ENCODE measurements around the gene LCE2C. TPM values are rescaled to one million over a fixed set of nuclear protein-coding genes. Genes with fewer than 3 reads are reported as not detected.
"Not testable (repeated sequence)": the region's sequence is repeated elsewhere in the genome, so short reads cannot be mapped to it uniquely, and the experiment has no call there.

Gene LCE2C
- polyA plus RNA-seq, 4 donors = not detected

DNA sequence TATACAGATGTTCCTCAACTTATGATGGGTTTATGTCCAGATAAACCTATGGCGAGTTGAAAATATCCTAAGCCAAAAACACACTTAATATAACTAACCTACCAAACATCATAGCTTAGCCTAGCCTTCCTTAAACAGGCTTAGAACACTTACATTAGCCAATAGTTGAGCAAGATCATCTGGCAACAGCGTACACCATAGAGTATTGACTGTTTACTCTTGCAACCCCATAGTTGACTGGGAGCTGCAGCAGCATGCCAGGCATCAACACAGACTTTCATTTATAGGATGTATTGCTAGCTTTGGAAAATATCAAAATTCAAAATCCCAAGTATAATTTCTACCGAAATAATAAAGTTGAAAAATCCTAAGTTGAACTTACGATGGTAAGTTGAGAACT, 17.4 kb upstream of the LCE2C start:
- WGBS, 3 donors = 80 to 87% (median 83%) methylated on average over 4 of the region's 4 CpGs
- no peak for DNase-seq
- no peaks in the 10 kb centered on the region for H3K4me1 ChIP-seq (ENCODE audit: control insufficient read depth in 3 of 3, insufficient read depth in 2 of 3, low read depth in 1 of 3, low read length in 2 of 3)
- peaks cover 0 to 4% (median 0%) of the 10 kb centered on the region in 3 donors for H3K27me3 ChIP-seq (ENCODE audit: control insufficient read depth in 3 of 3, insufficient read depth in 3 of 3, low read length in 3 of 3)
- no peaks in the 10 kb centered on the region for H3K36me3 ChIP-seq (ENCODE audit: control insufficient read depth in 3 of 3, insufficient read depth in 2 of 3, low read depth in 1 of 3, low read length in 3 of 3)
- no peak for FAIRE-seq
- H3K9me3 ChIP-seq (ENCODE audit: control insufficient read depth in 2 of 2, insufficient read depth in 1 of 2, low read depth in 1 of 2, low read length in 1 of 2) = no peaks in the 10 kb centered on the region
- no peak overlapping the region for H3K27ac ChIP-seq (ENCODE audit: low read depth in 1 of 3, low read length in 2 of 3)
- no peak overlapping the region for H3K4me3 ChIP-seq (ENCODE audit: low read depth in 1 of 3, low read length in 3 of 3)

DNA sequence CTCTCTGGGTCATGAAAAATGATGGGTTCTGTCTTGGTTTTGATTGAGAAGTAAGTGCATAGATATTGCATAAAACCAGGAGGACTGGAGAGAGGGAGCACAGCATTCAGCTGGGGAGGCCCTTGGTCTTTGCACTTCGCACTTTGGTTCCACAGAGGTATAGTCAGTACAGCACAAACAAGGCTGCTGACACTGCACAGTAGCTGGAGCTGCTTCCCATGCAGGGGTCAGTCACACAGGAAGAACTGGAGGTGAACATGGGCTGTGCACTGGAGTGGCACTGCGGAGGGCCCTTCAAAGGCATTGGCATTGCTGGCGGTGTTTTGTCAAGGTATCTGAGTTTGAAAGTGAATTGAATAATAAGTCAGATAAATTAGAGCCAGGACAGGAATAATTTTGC, 16.4 kb upstream of the LCE2C start:
- peaks cover 0 to 4% (median 0%) of the 10 kb centered on the region in 3 donors for H3K27me3 ChIP-seq (ENCODE audit: control insufficient read depth in 3 of 3, insufficient read depth in 3 of 3, low read length in 3 of 3)
- FAIRE-seq (no peak), DNase-seq (peak in 1 of 2 donors; percentile 50)
- H3K4me3 ChIP-seq (ENCODE audit: low read depth in 1 of 3, low read length in 3 of 3) = no peak overlapping the region
- H3K4me1 ChIP-seq (ENCODE audit: control insufficient read depth in 3 of 3, insufficient read depth in 2 of 3, low read depth in 1 of 3, low read length in 2 of 3) = no peaks in the 10 kb centered on the region
- no peaks in the 10 kb centered on the region for H3K9me3 ChIP-seq (ENCODE audit: control insufficient read depth in 2 of 2, insufficient read depth in 1 of 2, low read depth in 1 of 2, low read length in 1 of 2)
- 77 to 90% (median 86%) methylated on average over 3 of the region's 3 CpGs for WGBS, 3 donors
- H3K27ac ChIP-seq (ENCODE audit: low read depth in 1 of 3, low read length in 2 of 3) = no peak overlapping the region
- H3K36me3 ChIP-seq (ENCODE audit: control insufficient read depth in 3 of 3, insufficient read depth in 2 of 3, low read depth in 1 of 3, low read length in 3 of 3) = no peaks in the 10 kb centered on the region

DNA sequence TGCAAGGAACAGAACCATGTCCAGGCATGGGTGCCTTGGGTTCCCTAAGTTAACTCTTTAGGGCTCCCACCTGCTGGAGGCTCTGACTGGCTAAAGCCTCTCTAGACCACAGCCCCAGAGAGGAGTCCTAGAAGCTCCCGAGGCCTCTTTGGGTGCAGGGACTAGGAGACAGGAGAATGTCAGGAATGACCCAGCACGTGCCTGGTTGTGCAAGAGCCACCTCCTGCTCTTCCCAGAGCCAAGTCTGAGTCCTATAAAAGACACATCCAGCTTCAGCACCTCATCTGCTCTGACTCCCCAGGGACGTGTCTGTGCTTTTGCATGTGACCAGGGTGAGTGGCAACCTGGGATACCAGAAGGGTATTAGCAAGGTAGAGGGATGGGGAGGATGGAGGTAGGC, 12.0 kb upstream of the LCE2C start, which contains the start of gene LCE2D:
LCE2D (plus strand) TSS at position 283 of the 400 bp plus-strand sequence. CDS start 726 bp downstream, outside the sequence.
- Histone ChIP-seq H3K36me3 (ENCODE audit: control insufficient read depth in 3 of 3, insufficient read depth in 2 of 3, low read depth in 1 of 3, low read length in 3 of 3) (no peaks in the 10 kb centered on the region), H3K4me3 (ENCODE audit: low read depth in 1 of 3, low read length in 3 of 3) (no peak within 1 kb of the TSS), H3K9me3 (ENCODE audit: control insufficient read depth in 2 of 2, insufficient read depth in 1 of 2, low read depth in 1 of 2, low read length in 1 of 2) (no peaks in the 10 kb centered on the region), H3K27ac (ENCODE audit: low read depth in 1 of 3, low read length in 2 of 3) (no peak within 1 kb of the TSS), H3K4me1 (ENCODE audit: control insufficient read depth in 3 of 3, insufficient read depth in 2 of 3, low read depth in 1 of 3, low read length in 2 of 3) (no peaks in the 10 kb centered on the region), H3K27me3 (ENCODE audit: control insufficient read depth in 3 of 3, insufficient read depth in 3 of 3, low read length in 3 of 3) (no peaks in the 10 kb centered on the region)
- DNase-seq = no peak
- no peak for FAIRE-seq
- WGBS, 3 donors = 47 to 54% (median 48%) methylated on average over 3 of the region's 3 CpGs

DNA sequence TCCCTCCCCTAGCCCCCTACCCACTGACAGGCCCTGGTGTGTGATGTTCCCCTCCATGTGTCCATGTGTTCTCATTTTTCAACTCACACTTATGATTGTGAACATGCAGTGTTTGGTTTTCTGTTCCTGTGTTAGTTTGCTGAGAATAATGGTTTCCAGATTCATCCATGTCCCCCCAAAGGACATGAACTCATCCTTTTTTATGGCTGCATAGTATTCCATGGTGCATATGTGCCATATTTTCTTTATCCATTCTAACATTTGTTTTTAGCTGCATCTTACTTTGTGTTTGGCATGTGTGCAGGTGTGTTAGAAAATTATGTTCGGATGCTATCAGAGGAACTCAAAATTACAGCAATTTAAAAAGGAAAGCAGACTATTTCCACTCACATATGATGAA, 8.9 kb upstream of the LCE2C start:
- DNase-seq; H3K27ac ChIP-seq (ENCODE audit: low read depth in 1 of 3, low read length in 2 of 3); H3K36me3 ChIP-seq (ENCODE audit: control insufficient read depth in 3 of 3, insufficient read depth in 2 of 3, low read depth in 1 of 3, low read length in 3 of 3); FAIRE-seq; H3K4me3 ChIP-seq (ENCODE audit: low read depth in 1 of 3, low read length in 3 of 3); H3K27me3 ChIP-seq (ENCODE audit: control insufficient read depth in 3 of 3, insufficient read depth in 3 of 3, low read length in 3 of 3); H3K4me1 ChIP-seq (ENCODE audit: control insufficient read depth in 3 of 3, insufficient read depth in 2 of 3, low read depth in 1 of 3, low read length in 2 of 3); H3K9me3 ChIP-seq (ENCODE audit: control insufficient read depth in 2 of 2, insufficient read depth in 1 of 2, low read depth in 1 of 2, low read length in 1 of 2): not testable (repeated sequence)
- WGBS, 3 donors = 88 to 94% (median 94%) methylated on average over 1 of the region's 1 CpG

DNA sequence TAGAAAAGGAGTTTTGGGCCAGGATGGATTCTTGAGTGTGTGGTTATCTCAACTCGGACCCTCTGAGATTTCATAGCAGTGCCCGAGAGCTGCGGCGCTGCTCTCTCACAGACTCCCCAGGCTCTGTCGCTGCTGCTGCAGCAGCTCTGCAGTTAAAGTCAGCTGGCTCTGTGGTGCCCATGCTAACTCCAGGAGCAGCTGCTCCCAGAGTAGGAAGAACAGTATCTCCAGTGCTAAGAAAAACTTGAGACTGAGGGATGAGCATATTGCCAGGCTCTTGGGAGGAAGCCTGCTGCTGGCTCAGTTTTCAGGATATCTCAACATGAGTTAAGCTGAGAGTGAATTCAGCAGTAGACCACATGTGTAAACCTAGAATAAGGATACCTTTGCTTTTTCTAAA, 7.4 kb upstream of the LCE2C start:
- no peak overlapping the region for H3K27ac ChIP-seq (ENCODE audit: low read depth in 1 of 3, low read length in 2 of 3)
- H3K27me3 ChIP-seq (ENCODE audit: control insufficient read depth in 3 of 3, insufficient read depth in 3 of 3, low read length in 3 of 3) = no peaks in the 10 kb centered on the region
- no peak for DNase-seq
- H3K4me3 ChIP-seq (ENCODE audit: low read depth in 1 of 3, low read length in 3 of 3) = no peak overlapping the region
- no peaks in the 10 kb centered on the region for H3K36me3 ChIP-seq (ENCODE audit: control insufficient read depth in 3 of 3, insufficient read depth in 2 of 3, low read depth in 1 of 3, low read length in 3 of 3)
- FAIRE-seq = no peak
- no peaks in the 10 kb centered on the region for H3K9me3 ChIP-seq (ENCODE audit: control insufficient read depth in 2 of 2, insufficient read depth in 1 of 2, low read depth in 1 of 2, low read length in 1 of 2)
- WGBS, 3 donors = 84 to 93% (median 89%) methylated on average over 5 of the region's 5 CpGs
- no peaks in the 10 kb centered on the region for H3K4me1 ChIP-seq (ENCODE audit: control insufficient read depth in 3 of 3, insufficient read depth in 2 of 3, low read depth in 1 of 3, low read length in 2 of 3)

DNA sequence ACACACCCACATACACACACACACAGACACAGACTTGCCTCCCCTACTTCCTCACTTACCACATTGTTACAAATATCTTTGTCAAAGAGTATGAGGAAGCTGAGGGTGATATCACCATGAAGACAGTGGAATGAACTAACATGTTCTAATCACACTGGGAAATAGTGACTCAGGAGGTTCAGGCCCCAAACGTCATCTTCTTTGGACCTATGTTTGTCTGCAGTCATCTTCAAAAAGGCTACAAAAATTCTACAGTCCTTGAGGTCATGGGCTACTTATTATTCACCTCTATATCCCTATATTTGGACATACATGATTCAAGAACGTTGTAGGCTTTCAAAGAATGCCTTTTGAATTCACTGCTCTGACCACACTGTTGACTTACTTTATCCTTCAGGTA, 2.1 kb upstream of the LCE2C start:
- Histone ChIP-seq H3K27me3 (ENCODE audit: control insufficient read depth in 3 of 3, insufficient read depth in 3 of 3, low read length in 3 of 3) (no peaks in the 10 kb centered on the region), H3K4me1 (ENCODE audit: control insufficient read depth in 3 of 3, insufficient read depth in 2 of 3, low read depth in 1 of 3, low read length in 2 of 3) (no peaks in the 10 kb centered on the region), H3K27ac (ENCODE audit: low read depth in 1 of 3, low read length in 2 of 3) (no peak overlapping the region), H3K36me3 (ENCODE audit: control insufficient read depth in 3 of 3, insufficient read depth in 2 of 3, low read depth in 1 of 3, low read length in 3 of 3) (no peaks in the 10 kb centered on the region), H3K4me3 (ENCODE audit: low read depth in 1 of 3, low read length in 3 of 3) (no peak overlapping the region), H3K9me3 (ENCODE audit: control insufficient read depth in 2 of 2, insufficient read depth in 1 of 2, low read depth in 1 of 2, low read length in 1 of 2) (no peaks in the 10 kb centered on the region)
- DNase-seq (no peak), FAIRE-seq (no peak)
- WGBS, 3 donors = 34 to 58% (median 39%) methylated on average over 2 of the region's 2 CpGs

DNA sequence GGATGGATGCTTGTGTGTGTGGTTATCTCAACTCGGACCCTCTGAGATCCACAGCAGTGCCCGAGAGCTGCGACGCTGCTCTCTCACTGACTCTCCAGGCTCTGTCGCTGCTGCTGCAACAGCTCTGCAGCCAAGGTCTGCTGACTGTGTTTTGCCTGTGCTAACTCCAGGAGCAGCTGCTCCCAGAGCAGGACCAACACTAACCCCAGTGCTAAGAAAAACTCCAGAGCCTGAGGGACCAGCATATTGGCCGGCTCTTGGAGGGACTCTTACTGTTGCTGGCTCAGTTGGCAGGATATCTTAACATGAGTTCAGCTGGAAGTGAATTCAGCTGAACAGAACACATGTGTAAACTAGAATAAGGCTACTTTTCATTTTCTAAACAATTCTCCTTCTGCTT, 4.4 kb downstream of the LCE2C start:
- WGBS, 3 donors = 51 to 63% (median 54%) methylated on average over 6 of the region's 6 CpGs
- no peaks in the 10 kb centered on the region for H3K4me1 ChIP-seq (ENCODE audit: control insufficient read depth in 3 of 3, insufficient read depth in 2 of 3, low read depth in 1 of 3, low read length in 2 of 3)
- FAIRE-seq = no peak
- H3K4me3 ChIP-seq (ENCODE audit: low read depth in 1 of 3, low read length in 3 of 3) = no peak overlapping the region
- no peak for DNase-seq
- H3K36me3 ChIP-seq (ENCODE audit: control insufficient read depth in 3 of 3, insufficient read depth in 2 of 3, low read depth in 1 of 3, low read length in 3 of 3) = no peaks in the 10 kb centered on the region
- no peaks in the 10 kb centered on the region for H3K9me3 ChIP-seq (ENCODE audit: control insufficient read depth in 2 of 2, insufficient read depth in 1 of 2, low read depth in 1 of 2, low read length in 1 of 2)
- H3K27me3 ChIP-seq (ENCODE audit: control insufficient read depth in 3 of 3, insufficient read depth in 3 of 3, low read length in 3 of 3) = no peaks in the 10 kb centered on the region
- no peak overlapping the region for H3K27ac ChIP-seq (ENCODE audit: low read depth in 1 of 3, low read length in 2 of 3)

DNA sequence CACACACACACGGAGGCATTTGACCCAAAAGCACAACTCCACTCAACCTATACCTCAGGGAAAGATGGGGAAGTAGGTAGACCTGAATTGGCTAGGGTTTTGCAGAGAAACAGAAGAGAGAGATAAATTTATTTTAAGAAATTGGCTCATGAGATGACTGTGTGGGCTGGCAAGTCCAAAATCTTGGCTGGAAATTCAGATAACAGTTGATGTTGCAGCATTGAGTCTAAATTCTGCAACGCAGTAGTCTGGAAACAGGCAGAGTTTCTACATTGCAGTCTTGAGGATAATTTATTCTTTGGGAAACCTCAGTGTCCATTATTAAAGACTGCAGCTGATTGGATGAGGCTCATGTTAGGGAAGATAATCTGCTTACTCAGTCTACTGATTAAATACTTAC, 6.5 kb downstream of the LCE2C start:
- Histone ChIP-seq H3K27ac (ENCODE audit: low read depth in 1 of 3, low read length in 2 of 3) (no peak overlapping the region), H3K4me3 (ENCODE audit: low read depth in 1 of 3, low read length in 3 of 3) (no peak overlapping the region), H3K36me3 (ENCODE audit: control insufficient read depth in 3 of 3, insufficient read depth in 2 of 3, low read depth in 1 of 3, low read length in 3 of 3) (no peaks in the 10 kb centered on the region), H3K27me3 (ENCODE audit: control insufficient read depth in 3 of 3, insufficient read depth in 3 of 3, low read length in 3 of 3) (no peaks in the 10 kb centered on the region), H3K4me1 (ENCODE audit: control insufficient read depth in 3 of 3, insufficient read depth in 2 of 3, low read depth in 1 of 3, low read length in 2 of 3) (no peaks in the 10 kb centered on the region), H3K9me3 (ENCODE audit: control insufficient read depth in 2 of 2, insufficient read depth in 1 of 2, low read depth in 1 of 2, low read length in 1 of 2) (no peaks in the 10 kb centered on the region)
- WGBS, 3 donors = 60 to 72% (median 69%) methylated on average over 2 of the region's 2 CpGs
- no peak for FAIRE-seq
- no peak for DNase-seq

DNA sequence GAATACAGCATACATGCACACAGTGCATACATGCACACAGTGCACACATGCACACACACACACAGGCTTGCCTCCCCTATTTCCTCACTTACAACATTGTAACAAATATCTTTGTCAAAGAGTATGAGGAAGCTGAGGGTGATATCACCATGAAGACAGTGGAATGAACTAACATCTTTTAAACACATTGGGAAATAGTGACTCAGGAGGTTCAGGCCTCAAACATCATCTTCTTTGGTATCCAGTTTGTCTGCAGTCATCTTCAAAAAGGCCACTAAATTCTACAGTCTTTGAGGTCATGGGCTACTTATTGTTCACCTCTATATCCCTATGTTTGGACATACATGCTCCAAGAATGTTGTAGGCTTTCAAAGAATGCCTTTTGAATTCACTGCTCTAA, 8.8 kb downstream of the LCE2C start:
- FAIRE-seq (no peak), DNase-seq (no peak)
- no peak overlapping the region for H3K4me3 ChIP-seq (ENCODE audit: low read depth in 1 of 3, low read length in 3 of 3)
- H3K27ac ChIP-seq (ENCODE audit: low read depth in 1 of 3, low read length in 2 of 3) = no peak overlapping the region
- H3K27me3 ChIP-seq (ENCODE audit: control insufficient read depth in 3 of 3, insufficient read depth in 3 of 3, low read length in 3 of 3) = no peaks in the 10 kb centered on the region
- no peaks in the 10 kb centered on the region for H3K36me3 ChIP-seq (ENCODE audit: control insufficient read depth in 3 of 3, insufficient read depth in 2 of 3, low read depth in 1 of 3, low read length in 3 of 3)
- no peaks in the 10 kb centered on the region for H3K4me1 ChIP-seq (ENCODE audit: control insufficient read depth in 3 of 3, insufficient read depth in 2 of 3, low read depth in 1 of 3, low read length in 2 of 3)
- no peaks in the 10 kb centered on the region for H3K9me3 ChIP-seq (ENCODE audit: control insufficient read depth in 2 of 2, insufficient read depth in 1 of 2, low read depth in 1 of 2, low read length in 1 of 2)

Measured in small intestine (tissue), 7 donors.